K562 (cell line): ENCODE results near the gene NPM3. TPM values are rescaled to one million over a fixed set of nuclear protein-coding genes. Genes with fewer than 3 reads are reported as not detected.

ENCODE experiments used
- ATAC-seq: fragments of 200-7000 bp; cut with Tn5 transposase; 3 replicates; pipeline ENCODE4 v1.9.1; 2020; ENCODE audit warnings: moderate library complexity
- BruUV-seq: library from RNA; stranded (reverse); fragments of 400-500 nt; replicated peaks from 2 replicates; lab custom pipeline; 2021; lab: Mats Ljungman, UMichigan
- CTCF ChIA-PET: fragments of 300-600 bp; formaldehyde crosslinking; extraction: SDS; loops from one replicate; lab custom pipeline; 2021; ENCODE audit warnings: low intra/inter-chr PET ratio; lab: Yijun Ruan, JAX
- POLR2A ChIA-PET: fragments of 300-600, 350-650 bp; sonication (Branson Sonifier 250); formaldehyde crosslinking; extraction: SDS; loops from one replicate; lab custom pipeline; 2021; ENCODE audit warnings: antibody characterized with exemption, inconsistent platforms; lab: Yijun Ruan, JAX
- DNase-seq, 4 experiments: peaks; one replicate each; pipeline versions ENCODE4 v3.0.0 to v3.0.0-alpha.2; 2011 to 2018; ENCODE audit warnings: low spot score in 3 of 4, mixed read lengths in 3 of 4; ENCODE audit errors: extremely low read depth in 1 of 4
- FAIRE-seq: peaks from 2 replicates; lab custom pipeline; 2011; peaks lifted over from hg19 to GRCh38; lab: Jason Lieb, UNC
- H2AFZ ChIP-seq: 2 replicates; pipeline ENCODE4 v1.6.0; 2011; ENCODE audit warnings: low read depth, low read length, control low read depth, inconsistent platforms
- H3K27ac ChIP-seq: fragments of 200-600 bp; 3 replicates; pipeline ENCODE4 v1.8.0; 2011; ENCODE audit warnings: low read depth, mild to moderate bottlenecking, control low read depth, inconsistent platforms, low read length, moderate library complexity, mixed read lengths; ENCODE audit errors: extremely low read depth
- H3K27me3 ChIP-seq, 2 experiments: fragments of 300-600 bp in 1 of 2; 2 replicates in 1 of 2; 3 replicates in 1 of 2; pipeline versions ENCODE4 v1.6.0 to v1.8.0; 2011; ENCODE audit warnings: inconsistent platforms in 2 of 2, low read length in 2 of 2, mild to moderate bottlenecking in 1 of 2, mixed read lengths in 1 of 2, moderate library complexity in 1 of 2; ENCODE audit not compliant: control insufficient read depth in 2 of 2, insufficient read depth in 2 of 2
- H3K36me3 ChIP-seq: fragments of 300-600 bp; 3 replicates; pipeline ENCODE4 v1.8.0; 2011; ENCODE audit warnings: mild to moderate bottlenecking, low read length, inconsistent platforms; ENCODE audit not compliant: control insufficient read depth, insufficient read depth
- H3K4me1 ChIP-seq, 2 experiments: fragments of 200-600 bp in 1 of 2; replicated peaks in 1 of 2; 2 replicates in 1 of 2; 3 replicates in 1 of 2; pipeline versions ENCODE4 v1.5.1 to v1.8.0; 2011; ENCODE audit warnings: inconsistent platforms in 2 of 2, low read length in 2 of 2, mild to moderate bottlenecking in 1 of 2, mixed read lengths in 1 of 2, moderate library complexity in 1 of 2; ENCODE audit not compliant: control insufficient read depth in 2 of 2, insufficient read depth in 2 of 2
- H3K4me2 ChIP-seq: 2 replicates; pipeline ENCODE4 v1.6.1; 2011; ENCODE audit warnings: low read length, control low read depth, inconsistent platforms, mixed read lengths; ENCODE audit not compliant: insufficient read depth
- H3K4me3 ChIP-seq: fragments of 200-600 bp; sonication (generic), shearing (Covaris generic); 2 replicates; pipeline ENCODE4 v1.5.1; 2016; ENCODE audit warnings: control low read depth, inconsistent platforms
- H3K79me2 ChIP-seq: fragments of 200-600 bp; 3 replicates; pipeline ENCODE4 v1.8.0; 2011; ENCODE audit warnings: low read length, inconsistent platforms; ENCODE audit not compliant: control insufficient read depth, insufficient read depth
- H3K9ac ChIP-seq, 2 experiments: 2 replicates each; pipeline versions ENCODE4 v1.6.0 to v1.6.1; 2011; ENCODE audit warnings: low read depth in 2 of 2, low read length in 2 of 2, control low read depth in 1 of 2, inconsistent platforms in 1 of 2, mild to moderate bottlenecking in 1 of 2, mixed read lengths in 1 of 2; ENCODE audit not compliant: insufficient read depth in 1 of 2
- H3K9me1 ChIP-seq: one replicate; pipeline ENCODE4 v1.6.0; 2011; ENCODE audit warnings: inconsistent platforms, mild to moderate bottlenecking, low read length, moderate library complexity; ENCODE audit not compliant: control insufficient read depth, insufficient read depth
- H3K9me3 ChIP-seq: replicated peaks from 2 replicates; pipeline ENCODE4 v1.5.1; 2011; ENCODE audit warnings: low read depth, low read length, inconsistent platforms; ENCODE audit not compliant: control insufficient read depth, insufficient read depth
- H4K20me1 ChIP-seq: replicated peaks from 2 replicates; pipeline ENCODE4 v1.6.1; 2011; ENCODE audit warnings: low read length, inconsistent platforms, mixed read lengths; ENCODE audit not compliant: control insufficient read depth, insufficient read depth
- ARNT ChIP-seq, 2 experiments: fragments of 450-650 bp; IDR thresholded peaks; 2 replicates each; pipeline ENCODE4 v1.6.1; 2016; ENCODE audit warnings: mild to moderate bottlenecking in 1 of 2
- BRCA1 ChIP-seq, 2 experiments: fragments of 450-650 bp in 1 of 2; sonication (generic) in 1 of 2; formaldehyde crosslinking in 1 of 2; IDR thresholded peaks; 2 replicates each; pipeline versions ENCODE4 v1.5.0 to v1.6.1; 2017 to 2020; ENCODE audit warnings: mild to moderate bottlenecking in 1 of 2, missing genetic modification reagents in 1 of 2
- DMBX1 ChIP-seq: fragments of 250-450 bp; sonication (Bioruptor Pico); IDR thresholded peaks from 2 replicates; pipeline ENCODE4 v1.8.0; 2022; ENCODE audit warnings: inconsistent platforms, mild to moderate bottlenecking, moderate library complexity, borderline replicate concordance
- SPI1 ChIP-seq: IDR thresholded peaks from 2 replicates; pipeline ENCODE4 v1.6.1; 2011; ENCODE audit warnings: low read depth, low read length, control low read depth, borderline replicate concordance
- ZBTB8A ChIP-seq: fragments of 450-650 bp; IDR thresholded peaks from 2 replicates; pipeline ENCODE4 v1.6.1; 2018; ENCODE audit warnings: mild to moderate bottlenecking, moderate library complexity; ENCODE audit not compliant: partially characterized antibody
- ZNF165 ChIP-seq: fragments of 250-450 bp; sonication (Bioruptor Pico); IDR thresholded peaks from 2 replicates; pipeline ENCODE4 v1.4.0; 2020; ENCODE audit warnings: borderline replicate concordance
- ZNF24 ChIP-seq: fragments of 450-650 bp; IDR thresholded peaks from 2 replicates; pipeline ENCODE4 v1.6.1; 2016
- WGBS: fragments of 100-300 bp; shearing (Covaris generic); methylation state at CpG from one replicate; pipeline ENCODE4 v1.1.6; 2016; ENCODE audit warnings: low coverage, mixed read lengths; ENCODE audit not compliant: insufficient coverage; ENCODE audit errors: missing lambda C conversion rate; 5-methylcytosine and 5-hydroxymethylcytosine counted together
- in situ Hi-C: fragments of 300-500 bp; cut with MboI; formaldehyde crosslinking; loops from 4 replicates; pipeline ENCODE4 v1.15.0; 2018; ENCODE audit warnings: inconsistent platforms, mixed read lengths
- intact Hi-C: fragments of 100-400 bp; cut with micrococcal nuclease; formaldehyde crosslinking; loops from 2 replicates; pipeline ENCODE4 v1.14.2; 2022
- polyA plus RNA-seq, 8 experiments: library from polyadenylated mRNA; depleted of rRNA in 4 of 8; stranded (reverse) in 5 of 8; unstranded in 3 of 8; fragments of >200 nt; fragmentation: Nextera tagmentation in 2 of 8; fragmentation: Illumina TruSeq in 1 of 8; extraction: Ambion mirVana in 2 of 8; extraction: Trizol in 1 of 8; gene quantifications; 2 replicates each; pipeline versions ENCODE4 v1.2.1 to v1.2.3, GENCODE V29; 2011 to 2014; ENCODE audit warnings: inconsistent platforms in 1 of 8, missing spikeins in 1 of 8
- total RNA-seq, 7 experiments: library from RNA; depleted of rRNA in 6 of 7; stranded (reverse); fragments of >200 nt in 6 of 7; fragmentation: Illumina TruSeq in 2 of 7; extraction: Trizol in 2 of 7; gene quantifications; 2 replicates each; pipeline versions ENCODE4 v1.2.1 to v1.2.3, GENCODE V29; 2011 to 2021; ENCODE audit warnings: low replicate concordance in 1 of 7

Gene NPM3
- total and polyA plus RNA-seq, 9 of the 15 experiments (the other 6 are each of a cell fraction or from before 2014, with no cell fraction given), result 15.2 to 239 (median 114) TPM

DNA sequence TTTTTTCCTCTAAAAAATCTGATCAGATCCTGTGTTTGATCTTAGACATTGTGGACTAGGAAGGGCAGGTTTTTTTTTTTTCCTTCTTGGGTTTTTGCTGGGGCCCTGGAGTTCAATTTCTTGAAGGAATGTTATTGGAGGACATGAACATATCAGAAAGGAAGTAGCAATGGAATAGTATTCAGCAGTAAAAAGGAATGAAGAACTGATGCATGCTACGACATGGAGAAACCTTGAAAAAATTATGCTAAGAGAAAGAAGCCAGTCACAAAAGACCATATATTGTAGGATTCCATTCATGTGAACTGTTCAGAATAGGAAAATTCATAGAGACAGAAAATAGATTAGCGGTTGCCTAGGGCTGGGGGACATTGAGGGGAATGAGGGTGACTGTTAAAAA lies 41.3 kb downstream of the NPM3 start:
- ChIA-PET POLR2A (no interaction called here), CTCF (no interaction called here)
- Histone ChIP-seq H3K9ac (no peak overlapping the region), H3K9me3 (no peaks in the 10 kb centered on the region), H3K9me1 (no peaks in the 10 kb centered on the region), H3K27me3 (peaks cover 2 to 4% of the 10 kb centered on the region in 2 experiments; a peak in 2 of 5 replicates), H3K4me2 (no peak overlapping the region), H4K20me1 (no peaks in the 10 kb centered on the region), H3K36me3 (no peaks in the 10 kb centered on the region), H3K27ac (no peak overlapping the region), H3K4me1 (no peaks in the 10 kb centered on the region; a peak in 2 of 5 replicates), H2AFZ (no peak overlapping the region), H3K79me2 (no peaks in the 10 kb centered on the region), H3K4me3 (no peak overlapping the region)
- WGBS, result 44% methylated on average over 2 of the region's 2 CpGs
- in situ Hi-C loops (no loop called here), intact Hi-C loops (no loop called here)
- no peak for ATAC-seq
- FAIRE-seq, result no peak
- no TSS peak for BruUV-seq
- no peak for DNase-seq
- TF ChIP-seq DMBX1 (CRISPR knock-in tag) (no peak), ZNF24 (peak; percentile 59; the same call in 1 of the 2 replicates), ZNF165 (CRISPR knock-in tag) (no peak), ARNT (IDR thresholded peaks at IDR 0.05) (no peak), ZBTB8A (no peak)

DNA sequence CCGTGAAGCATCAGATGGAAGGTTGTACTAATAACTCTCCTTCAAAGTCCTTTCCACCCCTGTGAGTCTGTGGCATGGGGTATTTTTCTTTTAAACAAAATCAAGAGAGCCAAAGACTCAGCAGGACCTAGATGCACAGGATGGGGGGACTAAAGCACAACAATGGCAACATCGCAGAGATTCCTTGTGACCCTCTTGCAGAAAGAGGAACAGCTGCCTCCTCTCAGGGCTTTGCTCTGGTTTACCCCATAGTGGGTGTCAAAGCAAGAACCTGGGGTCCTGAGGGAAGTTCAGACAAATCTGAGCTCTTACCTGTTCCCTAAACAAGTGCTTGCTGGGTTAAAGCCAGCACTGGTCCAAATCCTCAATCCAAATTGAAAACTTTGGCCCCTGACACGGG lies 46.6 kb downstream of the NPM3 start:
- CTCF ChIA-PET, result no interaction called here
- no peak overlapping the region for H3K9ac ChIP-seq
- TF ChIP-seq BRCA1 (IDR thresholded peaks at IDR 0.05) (no peak), BRCA1 (CRISPR knock-in tag; IDR thresholded peaks at IDR 0.05) (no peak), SPI1 (peak; percentile 61; the same call in 1 of the 2 replicates)
- TF ChIP-seq, all 486 proteins: peak for 1
- POLR2A ChIA-PET, result interaction anchor here (0.6 to 1.0 kb wide), 3 partner anchors 11 to 13 kb away, joined by 3 to 4 read pairs (median 3); no protein-coding TSS in a partner anchor
- Histone ChIP-seq H3K4me3 (no peak overlapping the region), H3K36me3 (no peaks in the 10 kb centered on the region), H3K4me2 (no peak overlapping the region), H3K27me3 (peaks cover 2 to 4% of the 10 kb centered on the region in 2 experiments; a peak in 2 of 5 replicates), H4K20me1 (no peaks in the 10 kb centered on the region), H2AFZ (no peak overlapping the region), H3K4me1 (no peaks in the 10 kb centered on the region; a peak in 1 of 5 replicates), H3K9me3 (no peaks in the 10 kb centered on the region), H3K79me2 (no peaks in the 10 kb centered on the region), H3K27ac (no peak overlapping the region), H3K9me1 (no peaks in the 10 kb centered on the region)
- 5% methylated on average over 3 of the region's 3 CpGs for WGBS
- intact Hi-C loops (no loop called here), in situ Hi-C loops (no loop called here)
- ATAC-seq (no peak), FAIRE-seq (no peak), DNase-seq (no peak)
- no TSS peak for BruUV-seq
